Activated CD8-positive, alpha-beta T cell treated with anti-CD3 and anti-CD28 coated beads, Interleukin-2, amount 10 ng/mL, durations not matched to agents 7 days and 5 days (primary cell): ENCODE data around the gene RRM1. TPM values are rescaled to one million over a fixed set of nuclear protein-coding genes. Genes with fewer than 3 reads are reported as not detected.
"Not testable (repeated sequence)": the region's sequence is repeated elsewhere in the genome, so short reads cannot be mapped to it uniquely, and the experiment has no call there.

Source experiments
- ATAC-seq: fragments of 150-1000 bp; cut with Tn5 transposase; one replicate; pipeline ENCODE4 v1.10.0; 2021; ENCODE audit warnings: moderate library complexity
- CTCF ChIA-PET: fragments of 350-600 bp; sonication (Branson Sonifier 250); formaldehyde crosslinking; loops from one replicate; lab custom pipeline; 2021; ENCODE audit warnings: antibody characterized with exemption; lab: Charles Lee
- POLR2A ChIA-PET: fragments of 350-600 bp; sonication (Branson Sonifier 250); formaldehyde crosslinking; loops from one replicate; lab custom pipeline; 2021; ENCODE audit warnings: antibody characterized with exemption; lab: Charles Lee
- DNase-seq: peaks from one replicate; pipeline ENCODE4 v3.0.0-alpha.2; 2020
- H3K27ac Mint-ChIP-seq: one replicate; pipeline ENCODE4 v1.8.0; 2021; ENCODE audit warnings: mild to moderate bottlenecking, mixed read lengths
- H3K27me3 Mint-ChIP-seq: one replicate; pipeline ENCODE4 v1.8.0; 2021; ENCODE audit warnings: low read depth, mixed read lengths
- H3K36me3 Mint-ChIP-seq: one replicate; pipeline ENCODE4 v1.8.0; 2021; ENCODE audit warnings: low read depth, mixed read lengths
- H3K4me1 Mint-ChIP-seq: one replicate; pipeline ENCODE4 v1.8.0; 2021; ENCODE audit warnings: low read depth, mixed read lengths
- H3K4me3 Mint-ChIP-seq: one replicate; pipeline ENCODE4 v1.8.0; 2021; ENCODE audit warnings: mild to moderate bottlenecking, mixed read lengths
- H3K9me3 Mint-ChIP-seq: one replicate; pipeline ENCODE4 v1.8.0; 2022; ENCODE audit warnings: mixed read lengths; ENCODE audit not compliant: insufficient read depth
- total RNA-seq, 2 experiments: library from RNA; stranded (reverse); gene quantifications; one replicate each; pipeline ENCODE4 v1.2.3, GENCODE V29; 2021

RRM1 gene
- total RNA-seq, 2 experiments from 2014 or later: 180 to 183 TPM

DNA sequence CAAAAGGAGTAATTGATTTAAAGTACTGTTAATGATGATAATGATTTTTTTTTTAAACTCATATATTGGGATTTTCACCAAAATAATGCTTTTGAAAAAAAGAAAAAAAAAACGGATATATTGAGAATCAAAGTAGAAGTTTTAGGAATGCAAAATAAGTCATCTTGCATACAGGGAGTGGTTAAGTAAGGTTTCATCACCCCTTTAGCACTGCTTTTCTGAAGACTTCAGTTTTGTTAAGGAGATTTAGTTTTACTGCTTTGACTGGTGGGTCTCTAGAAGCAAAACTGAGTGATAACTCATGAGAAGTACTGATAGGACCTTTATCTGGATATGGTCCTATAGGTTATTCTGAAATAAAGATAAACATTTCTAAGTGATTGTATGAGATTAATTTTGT, 43.9 kb downstream of the RRM1 start:
- ChIA-PET CTCF (no interaction called here), POLR2A (no interaction called here)
- H3K9me3 Mint-ChIP-seq: peaks cover 8% of the 10 kb centered on the region
- ATAC-seq (no peak), DNase-seq (no peak)
- H3K27ac Mint-ChIP-seq: no peak overlapping the region
- H3K4me1 Mint-ChIP-seq: peaks cover 2% of the 10 kb centered on the region
- peaks cover 80% of the 10 kb centered on the region for H3K36me3 Mint-ChIP-seq
- H3K4me3 Mint-ChIP-seq: no peak overlapping the region
- H3K27me3 Mint-ChIP-seq: no peaks in the 10 kb centered on the region

DNA sequence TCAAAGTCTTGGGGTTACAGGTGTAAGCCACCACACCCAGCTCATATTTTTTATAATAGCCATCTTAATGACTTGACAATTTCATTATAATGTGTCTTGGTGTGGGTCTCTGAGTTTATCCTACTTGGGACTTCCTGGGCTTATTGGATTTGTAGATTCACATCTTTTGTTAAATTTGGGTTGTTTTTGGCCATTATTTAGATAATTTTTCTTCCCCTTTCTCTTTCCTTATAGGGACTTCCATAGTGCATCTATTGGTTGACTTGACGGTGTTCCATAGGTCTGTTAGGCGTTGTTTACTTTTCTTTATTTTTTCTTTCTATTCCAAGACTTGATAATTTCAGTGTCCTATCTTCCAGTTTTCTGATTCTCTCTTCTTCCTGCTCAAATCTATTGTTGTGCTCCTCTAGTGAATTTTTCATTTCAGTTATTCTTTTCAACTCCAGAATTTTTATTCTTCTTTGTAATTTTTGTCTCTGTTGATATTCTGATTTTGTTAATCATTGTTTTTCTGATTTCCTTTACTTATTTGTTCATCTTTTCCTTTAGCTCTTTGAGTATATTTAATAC, 45.6 kb downstream of the RRM1 start:
- Mint-ChIP-seq H3K27ac (no peak overlapping the region), H3K9me3 (peaks cover 8% of the 10 kb centered on the region), H3K27me3 (no peaks in the 10 kb centered on the region), H3K4me3 (no peak overlapping the region), H3K36me3 (peaks cover 70% of the 10 kb centered on the region), H3K4me1 (no peaks in the 10 kb centered on the region)
- ATAC-seq (no peak), DNase-seq (no peak)
- ChIA-PET POLR2A (interaction anchor here (0.7 kb wide), 1 partner anchor 329 kb away, joined by 4 read pairs; no protein-coding TSS in a partner anchor), CTCF (interaction anchor here (0.7 kb wide), 1 partner anchor 47 kb away, joined by 3 read pairs; no protein-coding TSS in a partner anchor)

DNA sequence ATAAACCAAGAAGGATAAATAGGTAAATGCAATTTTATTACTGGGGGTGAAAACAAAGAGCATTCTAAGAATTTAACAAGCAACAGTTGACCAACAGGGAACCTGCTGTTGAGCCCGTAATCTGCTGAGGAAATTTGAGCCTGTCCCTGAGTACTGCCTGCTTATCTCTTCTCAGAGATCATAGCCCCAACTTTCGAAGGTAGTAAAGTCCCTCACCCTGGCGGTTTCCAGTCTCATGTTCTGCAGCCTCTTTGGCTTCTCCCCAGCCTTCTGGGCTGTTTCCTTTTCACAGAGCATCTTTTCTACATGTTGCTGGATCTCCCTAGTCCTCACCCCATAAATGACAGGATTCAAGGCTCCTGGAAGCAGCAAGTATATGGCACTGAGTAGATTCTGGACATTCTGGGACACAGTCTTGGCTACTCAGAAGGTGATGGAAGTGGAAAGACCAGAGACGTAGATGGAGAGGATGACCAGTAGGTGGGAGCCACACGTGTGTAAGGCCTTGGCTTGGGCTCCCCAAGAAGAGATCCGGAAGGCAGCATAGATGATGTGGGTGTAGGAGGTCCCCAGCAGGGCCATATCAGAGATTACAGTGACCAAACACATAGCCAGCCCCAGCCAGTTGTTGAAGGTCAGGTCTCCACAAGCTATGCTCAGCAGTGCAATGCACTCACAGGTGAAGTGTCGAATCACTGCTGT, 51.6 kb downstream of the RRM1 start:
- H3K36me3 Mint-ChIP-seq: peaks cover 23% of the 10 kb centered on the region
- CTCF ChIA-PET: no interaction called here
- no peak for ATAC-seq

DNA sequence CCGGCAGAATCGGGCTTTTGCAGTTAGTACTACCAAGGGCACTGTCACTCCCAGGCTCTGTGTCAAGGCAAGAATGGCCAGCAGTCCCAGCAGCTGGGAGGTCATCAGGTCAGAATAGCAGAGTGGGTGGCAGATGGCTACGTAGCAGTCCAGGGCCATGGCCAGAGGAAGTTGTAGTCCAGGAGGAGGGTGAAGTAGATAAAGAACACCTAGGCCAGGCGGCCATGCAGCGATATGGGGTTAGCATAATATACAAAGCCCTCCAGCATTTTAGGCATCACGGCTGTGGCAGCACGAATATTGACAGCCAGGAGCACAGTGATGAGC, 52.1 kb downstream of the RRM1 start:
- ATAC-seq: no peak
- Mint-ChIP-seq H3K4me3 (no peak overlapping the region), H3K36me3 (peaks cover 17% of the 10 kb centered on the region), H3K4me1 (peaks cover 3% of the 10 kb centered on the region), H3K9me3 (no peaks in the 10 kb centered on the region), H3K27me3 (no peaks in the 10 kb centered on the region), H3K27ac (no peak overlapping the region)
- CTCF ChIA-PET: no interaction called here
- no peak for DNase-seq
- POLR2A ChIA-PET: no interaction called here

More for the DNA sequence above, 51.6 kb downstream of the RRM1 start:
- Mint-ChIP-seq H3K9me3 (no peaks in the 10 kb centered on the region), H3K4me1 (peaks cover 3% of the 10 kb centered on the region), H3K27me3 (no peaks in the 10 kb centered on the region), H3K4me3 (no peak overlapping the region), H3K27ac (no peak overlapping the region)
- POLR2A ChIA-PET: no interaction called here
- DNase-seq: no peak

DNA sequence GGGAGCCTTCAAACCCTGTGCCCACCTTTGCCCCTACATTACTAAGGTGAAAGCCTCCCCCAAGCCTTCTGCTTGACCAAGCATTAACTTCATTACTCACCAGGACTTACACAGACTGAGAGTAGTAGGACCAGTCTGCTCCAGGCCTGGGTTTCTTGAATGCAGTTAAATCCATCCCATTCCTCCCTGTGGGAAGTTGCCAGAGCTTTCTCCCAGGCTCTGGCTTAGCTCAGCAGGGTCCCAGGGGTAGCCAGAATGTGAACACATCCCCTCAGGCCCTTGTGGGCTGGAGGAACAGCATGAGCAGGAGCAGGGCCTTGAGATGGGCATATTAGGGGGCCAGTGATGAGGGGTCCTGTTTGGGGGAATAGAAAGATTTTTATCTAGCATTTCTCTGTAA, 59.9 kb downstream of the RRM1 start:
- ChIA-PET POLR2A (no interaction called here), CTCF (no interaction called here)
- no peaks in the 10 kb centered on the region for H3K9me3 Mint-ChIP-seq
- H3K36me3 Mint-ChIP-seq: no peaks in the 10 kb centered on the region
- DNase-seq (no peak), ATAC-seq (no peak)
- H3K27ac Mint-ChIP-seq: no peak overlapping the region
- no peaks in the 10 kb centered on the region for H3K27me3 Mint-ChIP-seq
- no peaks in the 10 kb centered on the region for H3K4me1 Mint-ChIP-seq
- no peak overlapping the region for H3K4me3 Mint-ChIP-seq

DNA sequence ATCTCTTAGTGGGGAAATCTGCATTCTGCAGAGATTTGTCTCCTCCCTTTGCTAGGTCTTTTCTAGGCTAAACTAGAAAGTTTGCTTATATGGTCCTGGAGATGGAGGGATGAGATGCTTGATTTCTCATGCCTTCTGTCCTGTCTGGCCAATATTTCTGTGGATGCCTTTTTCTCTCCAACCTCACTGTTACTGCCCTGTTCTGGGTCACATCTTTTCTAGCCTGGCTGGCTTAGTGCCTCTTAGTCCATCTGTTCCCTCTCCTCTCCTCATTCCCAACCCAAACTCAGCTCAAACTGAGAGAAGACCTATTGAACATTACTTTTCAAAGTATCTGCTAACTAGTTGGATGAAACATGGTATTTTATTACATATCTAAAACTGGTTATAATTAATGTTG, 62.0 kb downstream of the RRM1 start:
- H3K27ac Mint-ChIP-seq: no peak overlapping the region
- ChIA-PET CTCF (no interaction called here), POLR2A (no interaction called here)
- ATAC-seq (no peak), DNase-seq (no peak)
- H3K27me3 Mint-ChIP-seq: no peaks in the 10 kb centered on the region
- no peaks in the 10 kb centered on the region for H3K4me1 Mint-ChIP-seq
- no peaks in the 10 kb centered on the region for H3K36me3 Mint-ChIP-seq
- no peak overlapping the region for H3K4me3 Mint-ChIP-seq
- H3K9me3 Mint-ChIP-seq: no peaks in the 10 kb centered on the region

DNA sequence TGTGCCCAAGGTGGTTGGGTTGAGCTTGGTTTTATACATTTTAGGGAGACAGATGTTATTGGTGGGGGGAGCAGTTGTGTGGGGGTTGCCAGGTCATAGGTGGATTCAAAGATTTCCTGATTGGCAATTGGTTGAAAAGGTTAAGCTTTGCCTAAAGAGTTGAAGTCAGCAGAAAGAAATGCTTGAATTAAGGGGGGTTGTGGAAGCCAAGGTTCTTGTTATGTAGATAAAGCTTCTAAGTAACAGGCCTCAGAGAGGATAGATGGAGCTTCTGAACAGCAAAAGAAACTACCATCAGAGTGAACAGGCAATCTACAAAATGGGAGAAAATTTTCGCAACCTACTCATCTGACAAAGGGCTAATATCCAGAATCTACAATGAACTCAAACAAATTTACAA, 64.2 kb downstream of the RRM1 start:
- POLR2A ChIA-PET, H3K36me3 Mint-ChIP-seq, H3K4me3 Mint-ChIP-seq, H3K27me3 Mint-ChIP-seq, CTCF ChIA-PET, H3K4me1 Mint-ChIP-seq, ATAC-seq, H3K27ac Mint-ChIP-seq, H3K9me3 Mint-ChIP-seq, DNase-seq: not testable (repeated sequence)

DNA sequence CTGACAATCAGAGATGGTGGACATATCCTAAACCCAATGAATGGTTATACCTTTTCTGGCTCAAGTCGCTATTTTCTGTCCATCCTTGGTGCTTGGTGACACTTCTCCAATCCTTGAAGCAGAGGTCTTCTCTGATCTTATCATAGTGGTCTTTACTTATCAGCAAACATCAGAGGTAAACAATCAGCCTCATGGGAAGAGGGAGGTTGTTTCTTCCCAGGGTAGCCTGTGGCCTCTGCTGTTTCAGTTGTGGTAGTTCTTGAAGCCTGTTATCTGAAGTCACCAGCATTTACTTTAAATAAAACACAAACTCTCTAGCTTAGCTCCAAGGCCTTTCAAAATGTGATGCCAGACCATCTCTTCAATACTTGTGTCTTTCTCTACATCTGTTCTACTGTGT, 66.7 kb downstream of the RRM1 start:
- ATAC-seq (no peak), DNase-seq (no peak)
- H3K36me3 Mint-ChIP-seq: no peaks in the 10 kb centered on the region
- H3K4me1 Mint-ChIP-seq: no peaks in the 10 kb centered on the region
- ChIA-PET POLR2A (no interaction called here), CTCF (interaction anchor here (1.5 to 2.1 kb wide), 2 partner anchors 9 to 26 kb away, joined by 6 read pairs; no protein-coding TSS in a partner anchor)
- H3K27me3 Mint-ChIP-seq: no peaks in the 10 kb centered on the region
- no peaks in the 10 kb centered on the region for H3K9me3 Mint-ChIP-seq
- H3K4me3 Mint-ChIP-seq: no peak overlapping the region
- no peak overlapping the region for H3K27ac Mint-ChIP-seq

DNA sequence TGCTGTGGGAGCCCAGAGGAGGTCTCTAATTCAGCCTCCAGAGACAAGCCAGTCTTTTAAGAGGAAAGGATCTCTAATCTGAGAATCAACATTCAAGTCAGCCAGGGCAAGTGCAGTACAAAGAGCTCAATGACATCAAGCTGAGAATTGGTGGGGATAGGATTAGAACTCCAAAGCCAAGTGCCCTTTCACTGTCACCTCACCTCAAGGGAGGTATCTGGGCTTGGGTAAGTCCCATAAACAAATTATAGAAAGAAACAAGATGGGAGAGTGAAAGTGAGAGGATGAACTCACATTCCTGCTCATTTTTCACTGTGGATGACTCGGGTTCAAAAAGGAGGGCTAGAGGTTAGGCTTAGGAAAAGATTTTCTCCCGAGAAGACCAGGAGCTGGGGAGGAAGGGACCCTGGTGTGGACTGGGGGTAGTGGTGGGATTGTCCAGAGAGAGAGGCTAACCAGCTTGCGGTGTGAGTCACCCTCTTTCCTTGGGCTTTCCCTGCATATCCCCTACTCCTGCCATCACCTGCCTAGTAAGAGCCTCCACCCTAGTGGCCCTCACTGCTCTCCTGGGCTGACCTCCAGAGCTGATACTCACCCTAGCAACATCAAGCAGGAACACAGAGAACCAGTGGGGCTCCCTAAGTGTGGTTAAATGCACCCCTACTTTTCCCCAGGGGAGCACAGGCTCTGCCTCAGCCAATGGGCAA, 70.4 kb downstream of the RRM1 start:
- DNase-seq (peak; percentile 8), ATAC-seq (no peak)
- POLR2A ChIA-PET: no interaction called here
- Mint-ChIP-seq H3K4me1 (no peaks in the 10 kb centered on the region), H3K27ac (no peak overlapping the region), H3K9me3 (no peaks in the 10 kb centered on the region), H3K4me3 (no peak overlapping the region), H3K36me3 (no peaks in the 10 kb centered on the region), H3K27me3 (peaks cover 4% of the 10 kb centered on the region)
- CTCF ChIA-PET: interaction anchor here (2.2 kb wide), 1 partner anchor 22 kb away, joined by 7 read pairs; no protein-coding TSS in a partner anchor

DNA sequence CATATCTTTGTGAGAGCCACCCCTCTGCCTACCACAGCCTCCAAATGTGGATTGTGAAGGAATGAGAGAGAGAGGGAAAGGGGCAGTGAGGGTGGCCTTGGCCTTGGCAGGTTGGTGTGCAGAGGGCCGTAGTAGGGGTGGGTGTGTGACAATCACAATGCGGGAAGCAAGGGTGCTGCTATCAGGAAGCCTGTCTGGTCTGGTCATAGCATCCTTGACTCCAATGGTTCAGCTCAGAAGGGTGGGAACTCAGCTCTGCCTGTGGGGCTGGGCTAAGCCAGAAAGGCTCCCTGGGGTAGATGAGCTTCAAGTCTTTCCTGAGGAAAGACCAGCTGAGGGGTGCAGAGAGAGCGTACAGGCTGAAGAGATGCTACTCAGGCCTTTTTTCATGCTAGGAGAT, 72.7 kb downstream of the RRM1 start:
- CTCF ChIA-PET: interaction anchor here (1.2 kb wide), 1 partner anchor 20 kb away, joined by 3 read pairs; no protein-coding TSS in a partner anchor
- Mint-ChIP-seq H3K27me3 (peaks cover 4% of the 10 kb centered on the region), H3K9me3 (no peaks in the 10 kb centered on the region), H3K4me1 (no peaks in the 10 kb centered on the region), H3K36me3 (no peaks in the 10 kb centered on the region), H3K4me3 (no peak overlapping the region), H3K27ac (no peak overlapping the region)
- no peak for ATAC-seq
- POLR2A ChIA-PET: interaction anchor here (0.6 kb wide), 1 partner anchor 1402 kb away, joined by 3 read pairs; no protein-coding TSS in a partner anchor
- DNase-seq: peak; percentile 13

DNA sequence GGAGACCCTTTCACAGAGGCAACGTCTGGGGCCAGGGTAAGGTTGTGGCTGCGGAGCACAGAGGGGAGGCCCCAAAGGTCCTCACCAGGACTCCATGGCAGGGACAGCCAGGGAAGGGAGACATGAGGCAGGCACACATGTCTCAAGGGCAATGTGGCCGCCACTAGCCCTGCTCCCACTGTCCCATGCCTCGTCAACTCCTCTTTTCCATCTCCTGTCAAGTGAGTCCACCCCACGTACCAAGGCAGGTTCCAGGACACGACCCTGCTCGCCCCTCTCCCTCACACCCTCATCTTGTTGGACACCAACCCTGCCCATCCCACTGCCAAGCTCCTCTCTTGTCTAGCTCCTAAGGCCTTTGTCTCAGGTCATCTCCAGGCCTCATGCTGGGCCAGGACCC, 73.2 kb downstream of the RRM1 start:
- no peak for ATAC-seq

More for the DNA sequence above, 73.2 kb downstream of the RRM1 start:
- no peaks in the 10 kb centered on the region for H3K4me1 Mint-ChIP-seq
- ChIA-PET CTCF (interaction anchor here (1.2 kb wide), 1 partner anchor 19 kb away, joined by 3 read pairs; no protein-coding TSS in a partner anchor), POLR2A (interaction anchor here (0.6 kb wide), 1 partner anchor 1402 kb away, joined by 3 read pairs; no protein-coding TSS in a partner anchor)
- no peak overlapping the region for H3K4me3 Mint-ChIP-seq
- no peaks in the 10 kb centered on the region for H3K9me3 Mint-ChIP-seq
- peak; percentile 14 for DNase-seq
- H3K36me3 Mint-ChIP-seq: no peaks in the 10 kb centered on the region
- H3K27ac Mint-ChIP-seq: no peak overlapping the region
- H3K27me3 Mint-ChIP-seq: peaks cover 4% of the 10 kb centered on the region
